Lower leg skin (tissue), 3 donors: ENCODE results near the gene FBXO11.

Source experiments
- POLR2A ChIP-seq, 2 donors: fragments of 450-650 bp; IDR thresholded peaks; one replicate each; pipeline ENCODE4 v1.6.1; 2016 to 2017; ENCODE audit warnings: antibody characterized with exemption in 2 of 2, mild to moderate bottlenecking in 1 of 2, moderate library complexity in 1 of 2
- TF ChIP-seq, protein P1 (sequence below), 3 donors: fragments of 450-650 bp; IDR thresholded peaks; one replicate each; pipeline ENCODE4 v1.5.1; 2016; ENCODE audit warnings: antibody characterized with exemption in 3 of 3, mild to moderate bottlenecking in 3 of 3, moderate library complexity in 2 of 3

DNA sequence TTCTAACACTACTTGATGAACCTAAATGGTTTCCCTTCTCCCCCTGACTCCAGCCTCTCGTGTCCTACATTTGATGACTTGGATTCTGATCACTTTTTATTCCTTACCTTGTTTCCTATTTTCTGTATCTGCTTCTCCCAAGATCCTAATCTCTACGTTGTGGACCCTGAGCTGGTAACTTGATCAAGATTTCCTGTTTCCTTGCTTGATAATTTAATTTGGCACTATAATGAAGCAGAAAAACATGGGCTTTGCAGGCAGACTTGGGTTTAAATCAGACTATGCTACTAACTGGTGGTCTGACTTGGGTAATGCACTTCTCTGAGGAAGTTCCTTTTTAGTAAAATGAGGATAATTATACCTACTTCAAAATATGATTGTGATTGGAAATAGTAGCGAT is 11.7 kb upstream of the FBXO11 start:
- TF ChIP-seq, protein P1, sequence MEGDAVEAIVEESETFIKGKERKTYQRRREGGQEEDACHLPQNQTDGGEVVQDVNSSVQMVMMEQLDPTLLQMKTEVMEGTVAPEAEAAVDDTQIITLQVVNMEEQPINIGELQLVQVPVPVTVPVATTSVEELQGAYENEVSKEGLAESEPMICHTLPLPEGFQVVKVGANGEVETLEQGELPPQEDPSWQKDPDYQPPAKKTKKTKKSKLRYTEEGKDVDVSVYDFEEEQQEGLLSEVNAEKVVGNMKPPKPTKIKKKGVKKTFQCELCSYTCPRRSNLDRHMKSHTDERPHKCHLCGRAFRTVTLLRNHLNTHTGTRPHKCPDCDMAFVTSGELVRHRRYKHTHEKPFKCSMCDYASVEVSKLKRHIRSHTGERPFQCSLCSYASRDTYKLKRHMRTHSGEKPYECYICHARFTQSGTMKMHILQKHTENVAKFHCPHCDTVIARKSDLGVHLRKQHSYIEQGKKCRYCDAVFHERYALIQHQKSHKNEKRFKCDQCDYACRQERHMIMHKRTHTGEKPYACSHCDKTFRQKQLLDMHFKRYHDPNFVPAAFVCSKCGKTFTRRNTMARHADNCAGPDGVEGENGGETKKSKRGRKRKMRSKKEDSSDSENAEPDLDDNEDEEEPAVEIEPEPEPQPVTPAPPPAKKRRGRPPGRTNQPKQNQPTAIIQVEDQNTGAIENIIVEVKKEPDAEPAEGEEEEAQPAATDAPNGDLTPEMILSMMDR (IDR thresholded peaks at IDR 0.05): no peak
- TF ChIP-seq POLR2A (IDR thresholded peaks at IDR 0.05): no peak
